SK-N-MC (cell line): ENCODE results near the gene KIRREL1.

ENCODE experiments used
- EZH2 ChIP-seq: fragments of 200-600 bp; sonication (generic); IDR thresholded peaks from one replicate; pipeline ENCODE4 v1.6.1; 2017; ENCODE audit warnings: antibody characterized with exemption
- FOXP2 ChIP-seq: optimal IDR thresholded peaks from 2 replicates; pipeline ENCODE3; 2011; ENCODE audit warnings: mild to moderate bottlenecking, moderate library complexity; ENCODE audit not compliant: insufficient read depth; ENCODE audit errors: extremely low read length, control extremely low read depth
- POLR2AphosphoS5 ChIP-seq: IDR thresholded peaks from 2 replicates; pipeline ENCODE4 v1.6.1; 2012; ENCODE audit warnings: mild to moderate bottlenecking, low read depth, low read length, borderline replicate concordance

GRCh38 chr1:158035976-158036583, 42.6 kb downstream of the KIRREL1 start:
- TF ChIP-seq POLR2AphosphoS5: no peak
- TF ChIP-seq EZH2: no peak
- TF ChIP-seq FOXP2: no peak
